ENCODE data around the gene CYSTM1.

DNA sequence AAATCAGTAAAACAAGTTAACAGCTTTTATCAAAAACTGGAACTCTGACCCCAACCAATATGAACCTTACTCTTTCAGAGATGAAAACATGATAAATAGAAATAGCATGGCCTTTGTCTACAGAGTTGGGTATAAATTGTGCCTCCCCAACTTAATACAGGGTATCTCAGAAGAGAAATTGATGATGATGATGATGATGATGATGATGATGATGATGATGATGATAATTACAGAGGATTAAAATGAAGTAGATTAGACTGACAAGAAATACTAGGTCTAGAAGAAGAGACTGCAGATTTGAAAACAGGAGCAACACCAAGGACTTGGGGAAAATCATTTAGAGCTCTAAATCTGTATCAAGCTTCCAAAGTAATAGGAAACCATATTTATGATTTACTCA is 100.8 kb downstream of the CYSTM1 start:
- TF ChIP-seq, protein P1, sequence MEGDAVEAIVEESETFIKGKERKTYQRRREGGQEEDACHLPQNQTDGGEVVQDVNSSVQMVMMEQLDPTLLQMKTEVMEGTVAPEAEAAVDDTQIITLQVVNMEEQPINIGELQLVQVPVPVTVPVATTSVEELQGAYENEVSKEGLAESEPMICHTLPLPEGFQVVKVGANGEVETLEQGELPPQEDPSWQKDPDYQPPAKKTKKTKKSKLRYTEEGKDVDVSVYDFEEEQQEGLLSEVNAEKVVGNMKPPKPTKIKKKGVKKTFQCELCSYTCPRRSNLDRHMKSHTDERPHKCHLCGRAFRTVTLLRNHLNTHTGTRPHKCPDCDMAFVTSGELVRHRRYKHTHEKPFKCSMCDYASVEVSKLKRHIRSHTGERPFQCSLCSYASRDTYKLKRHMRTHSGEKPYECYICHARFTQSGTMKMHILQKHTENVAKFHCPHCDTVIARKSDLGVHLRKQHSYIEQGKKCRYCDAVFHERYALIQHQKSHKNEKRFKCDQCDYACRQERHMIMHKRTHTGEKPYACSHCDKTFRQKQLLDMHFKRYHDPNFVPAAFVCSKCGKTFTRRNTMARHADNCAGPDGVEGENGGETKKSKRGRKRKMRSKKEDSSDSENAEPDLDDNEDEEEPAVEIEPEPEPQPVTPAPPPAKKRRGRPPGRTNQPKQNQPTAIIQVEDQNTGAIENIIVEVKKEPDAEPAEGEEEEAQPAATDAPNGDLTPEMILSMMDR (conservative IDR thresholded peaks at IDR 0.05; ENCODE audit: low read length): no peak
- no peak for TF ChIP-seq EZH2phosphoT487 (IDR thresholded peaks at IDR 0.05; ENCODE audit: borderline replicate concordance, low read depth, low read length)
